Erythroblast (primary cell): Measurements from ENCODE around the gene SLC13A3.

ENCODE experiments used
- GATA1 ChIP-seq: IDR thresholded peaks from 2 replicates; pipeline ENCODE4 v1.6.1; 2011; ENCODE audit warnings: low read depth, mild to moderate bottlenecking, control low read depth, low read length, moderate library complexity
- POLR2A ChIP-seq: IDR thresholded peaks from 2 replicates; pipeline ENCODE4 v1.6.1; 2011; ENCODE audit warnings: mild to moderate bottlenecking, low read length

GRCh38 chr20:46519471-46520068, 131.7 kb downstream of the SLC13A3 start:
- TF ChIP-seq POLR2A: no peak
- no peak for TF ChIP-seq GATA1
